ENCODE measurements around the gene RUNX2. TPM values are rescaled to one million over a fixed set of nuclear protein-coding genes. Genes with fewer than 3 reads are reported as not detected.
"Not testable (repeated sequence)": the region's sequence is repeated elsewhere in the genome, so short reads cannot be mapped to it uniquely, and the experiment has no call there.

RUNX2 gene
- total and polyA plus RNA-seq, 4 donors, result 1.8 to 6.7 (median 3.2) TPM

DNA sequence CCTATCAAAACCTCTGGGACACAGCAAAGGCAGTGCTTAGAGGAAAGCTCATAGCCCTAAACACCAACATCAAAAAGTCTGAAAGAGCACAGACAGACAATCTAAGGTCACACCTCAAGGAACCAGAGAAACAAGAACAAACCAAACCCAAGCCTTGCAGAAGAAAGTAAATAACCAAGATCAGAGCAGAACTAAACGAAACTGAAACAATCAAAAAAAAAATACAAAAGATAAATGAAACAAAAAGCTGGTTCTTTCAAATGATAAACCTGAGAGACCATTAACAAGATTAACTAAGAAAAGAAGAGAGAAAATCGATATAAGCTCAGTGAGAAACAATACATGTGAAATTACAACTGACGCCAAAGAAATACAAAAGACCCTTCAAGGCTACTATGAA is 34.8 kb upstream of the RUNX2 start:
- TF ChIP-seq, protein P1, sequence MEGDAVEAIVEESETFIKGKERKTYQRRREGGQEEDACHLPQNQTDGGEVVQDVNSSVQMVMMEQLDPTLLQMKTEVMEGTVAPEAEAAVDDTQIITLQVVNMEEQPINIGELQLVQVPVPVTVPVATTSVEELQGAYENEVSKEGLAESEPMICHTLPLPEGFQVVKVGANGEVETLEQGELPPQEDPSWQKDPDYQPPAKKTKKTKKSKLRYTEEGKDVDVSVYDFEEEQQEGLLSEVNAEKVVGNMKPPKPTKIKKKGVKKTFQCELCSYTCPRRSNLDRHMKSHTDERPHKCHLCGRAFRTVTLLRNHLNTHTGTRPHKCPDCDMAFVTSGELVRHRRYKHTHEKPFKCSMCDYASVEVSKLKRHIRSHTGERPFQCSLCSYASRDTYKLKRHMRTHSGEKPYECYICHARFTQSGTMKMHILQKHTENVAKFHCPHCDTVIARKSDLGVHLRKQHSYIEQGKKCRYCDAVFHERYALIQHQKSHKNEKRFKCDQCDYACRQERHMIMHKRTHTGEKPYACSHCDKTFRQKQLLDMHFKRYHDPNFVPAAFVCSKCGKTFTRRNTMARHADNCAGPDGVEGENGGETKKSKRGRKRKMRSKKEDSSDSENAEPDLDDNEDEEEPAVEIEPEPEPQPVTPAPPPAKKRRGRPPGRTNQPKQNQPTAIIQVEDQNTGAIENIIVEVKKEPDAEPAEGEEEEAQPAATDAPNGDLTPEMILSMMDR (IDR thresholded peaks at IDR 0.05; ENCODE audit: control extremely low read depth, extremely low read depth), result no peak

GRCh38 chr6:45294065-45294701 is 33.9 kb upstream of the RUNX2 start:
- not testable (repeated sequence) for H3K27me3 ChIP-seq (ENCODE audit: control insufficient read depth in 3 of 3, insufficient read depth in 3 of 3, low read length in 2 of 3); DNase-seq; ATAC-seq (ENCODE audit: insufficient read depth, low FRiP score); H3K27ac ChIP-seq (ENCODE audit: low read depth in 1 of 2, low read length in 1 of 2); H3K4me1 ChIP-seq (ENCODE audit: control insufficient read depth in 5 of 5, insufficient read depth in 5 of 5, low read length in 5 of 5); H3K9me3 ChIP-seq (ENCODE audit: control insufficient read depth in 4 of 4, insufficient read depth in 3 of 4, low read length in 3 of 4); H3K36me3 ChIP-seq (ENCODE audit: control insufficient read depth in 4 of 4, insufficient read depth in 4 of 4, low read length in 4 of 4); H3K4me3 ChIP-seq; H3K9ac ChIP-seq (ENCODE audit: insufficient read depth in 1 of 2, low read length in 2 of 2)
- WGBS, 2 donors, result 67 to 70% methylated on average over 1 of the region's 1 CpG

More for the DNA sequence above, 34.8 kb upstream of the RUNX2 start:
- Histone ChIP-seq H3K9ac (ENCODE audit: insufficient read depth in 1 of 2, low read length in 2 of 2) (no peak overlapping the region), H3K27me3 (ENCODE audit: control insufficient read depth in 3 of 3, insufficient read depth in 3 of 3, low read length in 2 of 3) (no peaks in the 10 kb centered on the region), H3K9me3 (ENCODE audit: control insufficient read depth in 4 of 4, insufficient read depth in 3 of 4, low read length in 3 of 4) (no peaks in the 10 kb centered on the region), H3K27ac (ENCODE audit: low read depth in 1 of 2, low read length in 1 of 2) (no peak overlapping the region), H3K36me3 (ENCODE audit: control insufficient read depth in 4 of 4, insufficient read depth in 4 of 4, low read length in 4 of 4) (no peaks in the 10 kb centered on the region), H3K4me1 (ENCODE audit: control insufficient read depth in 5 of 5, insufficient read depth in 5 of 5, low read length in 5 of 5) (no peaks in the 10 kb centered on the region), H3K4me3 (no peak overlapping the region)
- WGBS, 2 donors, result 85 to 96% methylated on average over 3 of the region's 3 CpGs
- no peak for ATAC-seq (ENCODE audit: insufficient read depth, low FRiP score)
- no peak for DNase-seq

DNA sequence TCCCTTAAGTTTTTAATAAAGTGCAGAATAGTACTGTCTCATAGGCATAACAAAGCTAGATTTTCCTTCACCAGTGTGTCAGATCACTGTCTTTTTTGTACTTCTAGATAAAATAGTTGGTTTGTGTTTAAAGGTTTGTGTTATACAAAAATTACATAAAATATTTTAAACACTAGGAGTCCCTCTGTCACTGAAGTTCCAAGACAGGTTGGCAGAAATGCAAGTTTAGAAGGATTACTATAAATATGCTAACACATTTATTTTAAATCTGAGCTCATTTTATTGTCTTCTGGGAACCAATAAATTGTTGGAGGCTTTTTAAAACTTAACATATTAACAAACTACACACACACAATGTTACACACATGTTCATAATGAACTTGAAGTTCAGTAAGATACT is 30.8 kb upstream of the RUNX2 start:
- Histone ChIP-seq H3K36me3 (ENCODE audit: control insufficient read depth in 4 of 4, insufficient read depth in 4 of 4, low read length in 4 of 4) (no peaks in the 10 kb centered on the region), H3K4me3 (no peak overlapping the region), H3K27ac (ENCODE audit: low read depth in 1 of 2, low read length in 1 of 2) (no peak overlapping the region), H3K4me1 (ENCODE audit: control insufficient read depth in 5 of 5, insufficient read depth in 5 of 5, low read length in 5 of 5) (no peaks in the 10 kb centered on the region), H3K27me3 (ENCODE audit: control insufficient read depth in 3 of 3, insufficient read depth in 3 of 3, low read length in 2 of 3) (no peaks in the 10 kb centered on the region), H3K9ac (ENCODE audit: insufficient read depth in 1 of 2, low read length in 2 of 2) (no peak overlapping the region), H3K9me3 (ENCODE audit: control insufficient read depth in 4 of 4, insufficient read depth in 3 of 4, low read length in 3 of 4) (no peaks in the 10 kb centered on the region)
- ATAC-seq (ENCODE audit: insufficient read depth, low FRiP score), result no peak
- DNase-seq, result peak in 2 of 3 donors; percentile 7 to 37
- TF ChIP-seq, protein P1 (IDR thresholded peaks at IDR 0.05; ENCODE audit: control extremely low read depth, extremely low read depth), result no peak

DNA sequence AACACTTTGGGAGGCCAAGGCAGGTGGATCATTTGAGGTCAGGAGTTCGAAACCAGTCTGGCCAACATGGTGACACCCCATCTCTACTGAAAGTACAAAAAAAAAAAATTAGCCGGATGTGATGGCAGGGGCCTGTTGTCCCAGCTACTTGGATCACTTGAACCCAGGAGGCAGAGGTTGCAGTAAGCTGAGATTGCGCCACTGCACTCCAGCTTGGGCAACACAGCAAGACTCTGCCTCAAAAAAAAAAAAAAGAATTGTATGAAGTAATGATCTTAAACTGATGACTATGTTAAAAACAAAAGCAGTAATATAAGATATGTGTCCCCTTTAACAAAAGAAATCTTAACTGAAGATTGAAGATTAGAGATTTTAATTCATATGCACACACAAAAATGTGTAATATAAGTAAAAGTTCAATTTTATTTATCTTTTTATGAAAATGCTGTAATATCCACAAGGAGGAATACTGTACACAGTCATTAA is 29.0 kb upstream of the RUNX2 start:
- Histone ChIP-seq H3K4me1 (ENCODE audit: control insufficient read depth in 5 of 5, insufficient read depth in 5 of 5, low read length in 5 of 5) (no peaks in the 10 kb centered on the region), H3K27ac (ENCODE audit: low read depth in 1 of 2, low read length in 1 of 2) (no peak overlapping the region), H3K9ac (ENCODE audit: insufficient read depth in 1 of 2, low read length in 2 of 2) (no peak overlapping the region), H3K4me3 (no peak overlapping the region), H3K9me3 (ENCODE audit: control insufficient read depth in 4 of 4, insufficient read depth in 3 of 4, low read length in 3 of 4) (no peaks in the 10 kb centered on the region), H3K27me3 (ENCODE audit: control insufficient read depth in 3 of 3, insufficient read depth in 3 of 3, low read length in 2 of 3) (no peaks in the 10 kb centered on the region), H3K36me3 (ENCODE audit: control insufficient read depth in 4 of 4, insufficient read depth in 4 of 4, low read length in 4 of 4) (no peaks in the 10 kb centered on the region)
- ATAC-seq (ENCODE audit: insufficient read depth, low FRiP score) (no peak), DNase-seq (no peak)
- TF ChIP-seq, protein P1 (IDR thresholded peaks at IDR 0.05; ENCODE audit: control extremely low read depth, extremely low read depth), result no peak
- WGBS, 2 donors, result 95 to 97% methylated on average over 3 of the region's 3 CpGs

Data from lung (tissue), 12 donors.